Measurements from ENCODE around the gene MOSMO. TPM values are rescaled to one million over a fixed set of nuclear protein-coding genes. Genes with fewer than 3 reads are reported as not detected.

The MOSMO gene
- total and polyA plus RNA-seq, 10 donors = 9.5 to 35.7 (median 16.8) TPM

GRCh38 chr16:22008215-22009059 is 526 bp downstream of the MOSMO start:
- H3K27me3 ChIP-seq (replicated peaks in 1 of 7) = no peaks in the 10 kb centered on the region
- WGBS, 5 donors = 1 to 2% (median 1%) methylated on average over 52 to 65 of the region's 65 CpGs
- H3K4me1 ChIP-seq = peaks cover 14 to 66% (median 49%) of the 10 kb centered on the region in 6 donors
- peak overlapping the region; percentile 61 to 94 (median 86) for H3K4me3 ChIP-seq
- no peaks in the 10 kb centered on the region for H3K9me3 ChIP-seq
- peak overlapping the region in 6 of 8 donors; percentile 67 to 91 (median 88) for H3K27ac ChIP-seq
- H3K36me3 ChIP-seq = no peaks in the 10 kb centered on the region
- no peak for TF ChIP-seq POLR2A (IDR thresholded peaks at IDR 0.05)
- TF ChIP-seq CTCF (IDR thresholded peaks at IDR 0.05 in 8 of 11, conservative IDR thresholded peaks at IDR 0.05 in 3 of 11) = no peak
- TF ChIP-seq POLR2AphosphoS5 (IDR thresholded peaks at IDR 0.05) = no peak
- peak; percentile 86 for DNase-seq
- intact Hi-C loops (cut with DNase I; ENCODE audit: low total_unique reads) = no loop called here

DNA sequence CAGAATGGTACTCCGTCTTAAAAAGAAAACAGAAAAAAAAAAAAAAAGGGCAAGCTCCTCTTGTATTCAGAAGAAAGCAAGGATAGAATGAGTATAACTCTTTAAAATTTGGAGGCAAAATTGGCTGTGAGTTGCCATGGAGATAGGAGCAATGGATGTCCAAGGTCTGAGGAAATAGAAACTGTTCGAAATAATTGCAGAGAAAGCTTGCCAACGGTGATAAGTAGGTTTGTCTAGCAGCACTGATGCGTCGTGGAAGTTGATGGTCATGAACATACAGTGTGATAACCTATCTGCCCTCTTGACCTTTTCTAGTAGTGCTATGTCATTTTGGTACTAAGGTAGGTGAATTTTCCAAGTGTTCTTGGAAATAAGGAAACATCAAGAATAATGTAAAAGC is 3.0 kb downstream of the MOSMO start:
- Histone ChIP-seq H3K27me3 (replicated peaks in 1 of 7) (no peaks in the 10 kb centered on the region), H3K4me1 (peaks cover 14 to 86% (median 61%) of the 10 kb centered on the region in 6 donors), H3K36me3 (no peaks in the 10 kb centered on the region), H3K9me3 (no peaks in the 10 kb centered on the region), H3K4me3 (no peak overlapping the region), H3K27ac (no peak overlapping the region)
- TF ChIP-seq POLR2A (IDR thresholded peaks at IDR 0.05) = no peak
- no peak for TF ChIP-seq POLR2AphosphoS5 (IDR thresholded peaks at IDR 0.05)
- no peak for TF ChIP-seq CTCF (IDR thresholded peaks at IDR 0.05 in 8 of 11, conservative IDR thresholded peaks at IDR 0.05 in 3 of 11)
- intact Hi-C loops (cut with DNase I; ENCODE audit: low total_unique reads) = no loop called here
- 68 to 77% (median 69%) methylated on average over 5 of the region's 5 CpGs for WGBS, 5 donors
- DNase-seq = no peak

DNA sequence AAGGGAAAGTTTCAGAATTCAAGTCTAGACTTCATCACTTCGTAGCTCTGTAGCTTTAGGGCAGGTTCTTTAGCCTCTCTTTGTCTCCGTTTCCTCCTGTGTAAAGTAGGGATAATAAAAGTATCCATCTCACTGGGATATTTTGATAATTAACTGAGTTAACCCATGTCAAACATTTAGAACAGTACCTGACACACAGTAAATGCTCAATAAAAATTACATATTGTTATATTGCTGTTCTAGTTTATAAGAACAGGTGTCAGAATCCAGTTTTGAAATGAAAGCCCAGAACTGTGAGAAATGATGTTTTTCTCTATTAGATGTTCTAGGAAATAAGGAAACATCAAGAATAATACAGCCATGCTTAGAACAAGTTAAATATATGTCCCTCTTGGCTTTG is 4.3 kb downstream of the MOSMO start:
- H3K27ac ChIP-seq = no peak overlapping the region
- no peaks in the 10 kb centered on the region for H3K9me3 ChIP-seq
- intact Hi-C loops (cut with DNase I; ENCODE audit: low total_unique reads) = no loop called here
- WGBS, 5 donors = 42 to 45% (median 43%) methylated on average over 2 of the region's 2 CpGs
- no peaks in the 10 kb centered on the region for H3K27me3 ChIP-seq (replicated peaks in 1 of 7)
- no peaks in the 10 kb centered on the region for H3K36me3 ChIP-seq
- TF ChIP-seq POLR2A (IDR thresholded peaks at IDR 0.05) (no peak), POLR2AphosphoS5 (IDR thresholded peaks at IDR 0.05) (no peak), CTCF (IDR thresholded peaks at IDR 0.05 in 8 of 11, conservative IDR thresholded peaks at IDR 0.05 in 3 of 11) (no peak)
- DNase-seq = no peak
- H3K4me1 ChIP-seq = peaks cover 10 to 92% (median 61%) of the 10 kb centered on the region in 6 donors
- H3K4me3 ChIP-seq = no peak overlapping the region

DNA sequence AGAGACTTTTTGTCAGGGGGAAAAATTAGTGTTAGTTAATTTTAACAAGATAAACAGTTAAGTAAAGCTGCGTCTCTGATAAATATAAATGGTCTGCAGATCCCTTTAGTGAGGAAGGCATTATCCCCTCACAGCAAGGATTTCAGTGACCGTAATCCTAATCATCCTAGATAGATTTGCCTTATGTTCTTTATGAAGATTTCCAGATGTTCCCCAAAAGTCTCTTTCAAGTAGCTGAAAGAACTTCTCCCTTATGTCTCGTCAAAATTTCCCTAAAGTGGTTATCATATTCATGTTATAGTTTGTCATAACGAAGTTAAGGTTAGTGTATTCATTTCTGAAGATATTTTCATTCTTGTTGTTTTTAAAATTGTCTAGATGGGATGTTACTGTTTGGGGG is 5.6 kb downstream of the MOSMO start:
- no peak overlapping the region for H3K4me3 ChIP-seq
- DNase-seq = no peak
- no peak overlapping the region for H3K27ac ChIP-seq
- intact Hi-C loops (cut with DNase I; ENCODE audit: low total_unique reads) = no loop called here
- H3K27me3 ChIP-seq (replicated peaks in 1 of 7) = no peaks in the 10 kb centered on the region
- TF ChIP-seq POLR2AphosphoS5 (IDR thresholded peaks at IDR 0.05) = no peak
- TF ChIP-seq CTCF (IDR thresholded peaks at IDR 0.05 in 8 of 11, conservative IDR thresholded peaks at IDR 0.05 in 3 of 11) = no peak
- TF ChIP-seq POLR2A (IDR thresholded peaks at IDR 0.05) = no peak
- H3K36me3 ChIP-seq = no peaks in the 10 kb centered on the region
- no peaks in the 10 kb centered on the region for H3K9me3 ChIP-seq
- peaks cover 9 to 100% (median 63%) of the 10 kb centered on the region in 6 donors for H3K4me1 ChIP-seq
- 73 to 86% (median 79%) methylated on average over 4 of the region's 4 CpGs for WGBS, 5 donors
